Astrocyte (in vitro differentiated cells and primary cell): ENCODE measurements around the gene ARL9.

ENCODE experiments used
- CTCF ChIP-seq: IDR thresholded peaks from 2 replicates; pipeline ENCODE4 v1.5.1; 2011; ENCODE audit warnings: low read depth, mild to moderate bottlenecking, inconsistent platforms, low read length, moderate library complexity; ENCODE audit not compliant: insufficient read depth
- EZH2 ChIP-seq: IDR thresholded peaks from 2 replicates; pipeline ENCODE4 v1.6.1; 2012; ENCODE audit warnings: mild to moderate bottlenecking, low read length, inconsistent platforms; ENCODE audit not compliant: insufficient read depth

GRCh38 chr4:56468097-56468422 lies 37.5 kb upstream of the ARL9 start:
- TF ChIP-seq CTCF (no peak), EZH2 (no peak)
